ENCODE data around the gene ADORA2A.

The ADORA2A gene

DNA sequence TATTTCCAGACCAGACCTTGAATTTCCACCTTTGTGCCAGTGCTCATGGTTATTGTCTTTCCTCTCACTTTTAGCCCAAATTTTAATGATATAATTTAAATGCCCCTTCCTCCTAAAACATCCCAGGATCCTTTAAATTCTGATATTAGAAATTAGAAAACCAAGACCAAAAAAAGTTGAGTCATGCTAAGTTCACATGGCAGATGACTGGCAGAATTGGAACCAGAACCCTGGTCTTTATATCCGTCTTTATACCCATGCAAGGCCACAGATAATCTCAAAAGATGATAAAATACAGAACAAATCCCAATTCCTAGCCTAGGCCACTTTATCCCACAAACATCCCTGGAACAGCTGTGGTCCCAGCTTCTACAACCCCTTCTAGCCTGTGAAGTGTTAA, 26.5 kb downstream of the ADORA2A start:
- no peak for TF ChIP-seq POLR2AphosphoS5 (IDR thresholded peaks at IDR 0.05; ENCODE audit: low read depth, low read length)
- TF ChIP-seq, protein P1, sequence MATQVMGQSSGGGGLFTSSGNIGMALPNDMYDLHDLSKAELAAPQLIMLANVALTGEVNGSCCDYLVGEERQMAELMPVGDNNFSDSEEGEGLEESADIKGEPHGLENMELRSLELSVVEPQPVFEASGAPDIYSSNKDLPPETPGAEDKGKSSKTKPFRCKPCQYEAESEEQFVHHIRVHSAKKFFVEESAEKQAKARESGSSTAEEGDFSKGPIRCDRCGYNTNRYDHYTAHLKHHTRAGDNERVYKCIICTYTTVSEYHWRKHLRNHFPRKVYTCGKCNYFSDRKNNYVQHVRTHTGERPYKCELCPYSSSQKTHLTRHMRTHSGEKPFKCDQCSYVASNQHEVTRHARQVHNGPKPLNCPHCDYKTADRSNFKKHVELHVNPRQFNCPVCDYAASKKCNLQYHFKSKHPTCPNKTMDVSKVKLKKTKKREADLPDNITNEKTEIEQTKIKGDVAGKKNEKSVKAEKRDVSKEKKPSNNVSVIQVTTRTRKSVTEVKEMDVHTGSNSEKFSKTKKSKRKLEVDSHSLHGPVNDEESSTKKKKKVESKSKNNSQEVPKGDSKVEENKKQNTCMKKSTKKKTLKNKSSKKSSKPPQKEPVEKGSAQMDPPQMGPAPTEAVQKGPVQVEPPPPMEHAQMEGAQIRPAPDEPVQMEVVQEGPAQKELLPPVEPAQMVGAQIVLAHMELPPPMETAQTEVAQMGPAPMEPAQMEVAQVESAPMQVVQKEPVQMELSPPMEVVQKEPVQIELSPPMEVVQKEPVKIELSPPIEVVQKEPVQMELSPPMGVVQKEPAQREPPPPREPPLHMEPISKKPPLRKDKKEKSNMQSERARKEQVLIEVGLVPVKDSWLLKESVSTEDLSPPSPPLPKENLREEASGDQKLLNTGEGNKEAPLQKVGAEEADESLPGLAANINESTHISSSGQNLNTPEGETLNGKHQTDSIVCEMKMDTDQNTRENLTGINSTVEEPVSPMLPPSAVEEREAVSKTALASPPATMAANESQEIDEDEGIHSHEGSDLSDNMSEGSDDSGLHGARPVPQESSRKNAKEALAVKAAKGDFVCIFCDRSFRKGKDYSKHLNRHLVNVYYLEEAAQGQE (IDR thresholded peaks at IDR 0.05; ENCODE audit: insufficient read depth in 1 of 2, low read depth in 2 of 2, low read length in 2 of 2), result no peak

GRCh38 chr22:24455039-24455438, 27.6 kb downstream of the ADORA2A start:
- no peak for TF ChIP-seq POLR2AphosphoS5 (IDR thresholded peaks at IDR 0.05; ENCODE audit: low read depth, low read length)
- TF ChIP-seq FOXP2 (optimal IDR thresholded peaks at IDR 0.05; ENCODE audit: borderline replicate concordance, extremely low read depth, extremely low read length, insufficient read depth), result no peak
- TF ChIP-seq TAF1 (IDR thresholded peaks at IDR 0.05; ENCODE audit: borderline replicate concordance, insufficient read depth, low read length), result no peak
- no peak for TF ChIP-seq SIN3A (IDR thresholded peaks at IDR 0.05; ENCODE audit: borderline replicate concordance, insufficient read depth, low read length)
- TF ChIP-seq, protein P1 (IDR thresholded peaks at IDR 0.05; ENCODE audit: insufficient read depth in 1 of 2, low read depth in 2 of 2, low read length in 2 of 2), result no peak

DNA sequence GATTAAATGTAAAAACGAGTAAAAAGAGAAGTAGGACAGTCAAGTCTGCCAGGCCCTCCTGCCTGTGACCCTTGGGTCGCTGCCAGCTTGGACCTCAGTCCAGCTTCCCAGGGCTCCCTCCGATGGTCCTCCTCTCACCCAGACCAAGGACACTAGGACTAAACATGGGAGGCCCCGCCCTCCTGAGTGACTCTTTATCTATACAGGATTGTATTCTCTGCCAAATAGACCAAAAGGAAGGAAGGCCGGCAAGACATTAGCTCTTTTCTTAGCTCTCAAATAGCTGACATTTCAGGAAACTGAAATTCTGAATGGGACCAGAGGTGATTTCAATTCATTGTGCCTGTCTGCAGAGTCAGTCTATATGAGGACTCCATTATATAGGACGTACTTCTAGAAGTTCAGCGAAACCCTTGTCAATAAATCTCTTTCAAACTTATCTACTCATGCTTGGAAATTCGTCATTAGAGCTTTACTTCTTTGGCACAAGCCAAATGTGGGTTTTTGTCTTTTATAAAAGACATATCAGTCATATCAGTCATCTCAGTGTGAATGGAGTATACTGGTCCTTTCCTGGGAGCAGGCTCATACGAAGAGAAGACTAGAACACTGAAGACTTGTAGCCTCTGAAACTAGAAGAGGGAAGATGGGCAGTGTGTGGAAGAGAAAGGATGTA, 28.5 kb downstream of the ADORA2A start:
- TF ChIP-seq TAF1 (IDR thresholded peaks at IDR 0.05; ENCODE audit: borderline replicate concordance, insufficient read depth, low read length), result no peak
- TF ChIP-seq, protein P1 (IDR thresholded peaks at IDR 0.05; ENCODE audit: insufficient read depth in 1 of 2, low read depth in 2 of 2, low read length in 2 of 2), result no peak
- TF ChIP-seq POLR2AphosphoS5 (IDR thresholded peaks at IDR 0.05; ENCODE audit: low read depth, low read length), result no peak
- no peak for TF ChIP-seq SIN3A (IDR thresholded peaks at IDR 0.05; ENCODE audit: borderline replicate concordance, insufficient read depth, low read length)
- TF ChIP-seq FOXP2 (optimal IDR thresholded peaks at IDR 0.05; ENCODE audit: borderline replicate concordance, extremely low read depth, extremely low read length, insufficient read depth), result no peak

GRCh38 chr22:24457894-24458420, 30.6 kb downstream of the ADORA2A start:
- TF ChIP-seq SIN3A (IDR thresholded peaks at IDR 0.05; ENCODE audit: borderline replicate concordance, insufficient read depth, low read length) (no peak), FOXP2 (optimal IDR thresholded peaks at IDR 0.05; ENCODE audit: borderline replicate concordance, extremely low read depth, extremely low read length, insufficient read depth) (no peak), POLR2AphosphoS5 (IDR thresholded peaks at IDR 0.05; ENCODE audit: low read depth, low read length) (no peak)
- TF ChIP-seq, protein P1 (IDR thresholded peaks at IDR 0.05; ENCODE audit: insufficient read depth in 1 of 2, low read depth in 2 of 2, low read length in 2 of 2), result no peak

GRCh38 chr22:24459911-24460310, 32.5 kb downstream of the ADORA2A start:
- TF ChIP-seq SIN3A (IDR thresholded peaks at IDR 0.05; ENCODE audit: borderline replicate concordance, insufficient read depth, low read length), result no peak
- TF ChIP-seq POLR2AphosphoS5 (IDR thresholded peaks at IDR 0.05; ENCODE audit: low read depth, low read length), result no peak
- TF ChIP-seq, protein P1 (IDR thresholded peaks at IDR 0.05; ENCODE audit: insufficient read depth in 1 of 2, low read depth in 2 of 2, low read length in 2 of 2), result no peak
- no peak for TF ChIP-seq FOXP2 (optimal IDR thresholded peaks at IDR 0.05; ENCODE audit: borderline replicate concordance, extremely low read depth, extremely low read length, insufficient read depth)
- no peak for TF ChIP-seq TAF1 (IDR thresholded peaks at IDR 0.05; ENCODE audit: borderline replicate concordance, insufficient read depth, low read length)

Measured in PFSK-1 (cell line).